Dendritic cell treated with granulocyte-macrophage colony-stimulating factor and Interleukin-4, amounts not matched to agents 40 ng/mL and 50 ng/mL, for 4 days (primary cell): ENCODE data around the gene CDX2.
A peak's percentile ranks its signal among the peaks of the same experiment; 100 is the strongest.
"Not testable (repeated sequence)": the region's sequence is repeated elsewhere in the genome, so short reads cannot be mapped to it uniquely, and the experiment has no call there.

Source experiments
- H3K27ac Mint-ChIP-seq: one replicate; pipeline ENCODE4 v1.8.0; 2022; ENCODE audit warnings: mild to moderate bottlenecking, mixed read lengths
- H3K27me3 Mint-ChIP-seq: one replicate; pipeline ENCODE4 v1.8.0; 2022; ENCODE audit warnings: mild to moderate bottlenecking, mixed read lengths
- H3K36me3 Mint-ChIP-seq: one replicate; pipeline ENCODE4 v1.8.0; 2022; ENCODE audit warnings: low read depth, mixed read lengths
- H3K4me1 Mint-ChIP-seq: one replicate; pipeline ENCODE4 v1.8.0; 2022; ENCODE audit warnings: low read depth, mixed read lengths
- H3K4me3 Mint-ChIP-seq: one replicate; pipeline ENCODE4 v1.8.0; 2022; ENCODE audit warnings: mild to moderate bottlenecking, moderate library complexity, mixed read lengths
- H3K9me3 Mint-ChIP-seq: one replicate; pipeline ENCODE4 v1.8.0; 2022; ENCODE audit warnings: mixed read lengths
- intact Hi-C: fragments of 100-400 bp; cut with micrococcal nuclease; formaldehyde crosslinking; loops from one replicate; pipeline ENCODE4 v1.15.0; 2022

Gene CDX2, protein sequence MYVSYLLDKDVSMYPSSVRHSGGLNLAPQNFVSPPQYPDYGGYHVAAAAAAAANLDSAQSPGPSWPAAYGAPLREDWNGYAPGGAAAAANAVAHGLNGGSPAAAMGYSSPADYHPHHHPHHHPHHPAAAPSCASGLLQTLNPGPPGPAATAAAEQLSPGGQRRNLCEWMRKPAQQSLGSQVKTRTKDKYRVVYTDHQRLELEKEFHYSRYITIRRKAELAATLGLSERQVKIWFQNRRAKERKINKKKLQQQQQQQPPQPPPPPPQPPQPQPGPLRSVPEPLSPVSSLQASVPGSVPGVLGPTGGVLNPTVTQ

DNA sequence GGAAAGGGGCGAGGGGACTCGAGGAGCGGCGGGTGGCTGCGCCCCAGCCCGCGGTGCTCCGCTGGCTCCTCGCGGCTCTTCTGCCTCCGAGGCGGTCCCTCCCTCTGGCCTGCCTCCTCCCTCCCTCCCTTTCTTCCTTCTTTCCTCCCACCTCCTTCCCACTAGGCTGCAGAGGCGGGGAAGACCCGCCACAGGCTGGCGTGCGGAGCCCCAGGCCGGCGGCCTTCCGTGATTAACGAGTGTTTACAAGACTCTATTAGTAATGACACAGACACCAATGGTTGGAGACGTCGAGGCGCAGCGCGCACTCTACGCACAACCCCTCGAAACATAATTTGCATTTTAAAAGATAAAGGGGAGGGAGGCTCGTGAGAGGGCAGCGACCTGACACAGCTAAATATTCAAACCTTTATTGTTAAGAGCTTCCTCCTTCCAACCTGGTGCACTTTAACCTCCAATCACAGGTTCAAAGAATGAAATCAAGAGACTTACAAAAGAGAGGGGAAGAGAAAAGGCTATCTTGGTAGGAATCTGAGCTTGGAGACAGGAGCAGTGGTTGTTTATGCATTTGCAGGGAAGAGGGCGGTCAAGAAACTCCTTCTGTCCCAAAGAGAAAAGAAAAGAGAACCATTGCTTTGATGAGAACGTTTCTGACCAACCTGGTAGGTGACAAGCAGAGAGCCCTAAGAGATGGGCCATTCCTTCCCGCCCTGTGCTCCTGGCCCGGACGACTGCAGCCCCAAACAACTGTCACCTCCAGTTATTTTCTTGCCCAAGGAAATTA lies at the start of gene CDX2:
Gene CDX2 (minus strand): TSS at position 234 of the 784 bp plus-strand sequence. CDS start 309 bp downstream, outside the sequence.
- H3K27ac Mint-ChIP-seq = no peak within 1 kb of the TSS

GRCh38 chr13:28014301-28014700 lies 45.2 kb upstream of the CDX2 start:
- H3K36me3 Mint-ChIP-seq = no peaks in the 10 kb centered on the region
- no peaks in the 10 kb centered on the region for H3K9me3 Mint-ChIP-seq
- H3K4me1 Mint-ChIP-seq = peaks cover 16% of the 10 kb centered on the region
- H3K4me3 Mint-ChIP-seq = no peak overlapping the region
- H3K27ac Mint-ChIP-seq = no peak overlapping the region
- intact Hi-C loops = no loop called here
- H3K27me3 Mint-ChIP-seq = no peaks in the 10 kb centered on the region

More for the DNA sequence above, at the start of gene CDX2:
- no peaks in the 10 kb centered on the region for H3K9me3 Mint-ChIP-seq
- peaks cover 33% of the 10 kb centered on the region for H3K4me1 Mint-ChIP-seq
- H3K4me3 Mint-ChIP-seq = peak within 1 kb of the TSS; percentile 34
- H3K36me3 Mint-ChIP-seq = no peaks in the 10 kb centered on the region
- peaks cover 98% of the 10 kb centered on the region for H3K27me3 Mint-ChIP-seq
- intact Hi-C loops = no loop called here

GRCh38 chr13:28013482-28013881 lies 44.4 kb upstream of the CDX2 start:
- Mint-ChIP-seq H3K4me3 (no peak overlapping the region), H3K27ac (no peak overlapping the region), H3K27me3 (no peaks in the 10 kb centered on the region), H3K9me3 (no peaks in the 10 kb centered on the region), H3K4me1 (peaks cover 21% of the 10 kb centered on the region), H3K36me3 (no peaks in the 10 kb centered on the region)
- intact Hi-C loops = no loop called here

- Mint-ChIP-seq H3K9me3 (no peaks in the 10 kb centered on the region), H3K4me3 (no peak overlapping the region), H3K4me1 (peaks cover 23% of the 10 kb centered on the region), H3K27ac (peak overlapping the region; percentile 50), H3K27me3 (no peaks in the 10 kb centered on the region), H3K36me3 (no peaks in the 10 kb centered on the region)
- intact Hi-C loops = no loop called here
Observed at GRCh38 chr13:28012896-28013295, 43.8 kb upstream of the CDX2 start.

DNA sequence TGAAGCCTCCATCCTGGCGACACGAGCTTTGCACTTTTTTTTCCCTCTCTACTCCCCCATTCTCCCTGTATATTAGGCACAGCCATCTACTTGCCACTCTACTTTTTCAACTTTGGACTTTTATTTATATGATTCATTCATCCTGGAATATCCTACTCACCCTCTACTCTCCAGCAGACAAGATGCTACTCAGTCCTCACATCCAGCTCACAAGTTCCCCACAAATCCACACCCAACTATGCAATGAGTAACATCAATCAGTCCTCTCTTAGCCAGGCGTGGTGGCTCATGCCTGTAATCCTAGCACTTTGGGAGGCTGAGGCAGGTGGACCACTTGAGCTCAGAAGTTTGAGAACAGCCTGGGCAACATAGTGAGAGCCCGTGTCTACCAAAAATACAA lies 43.3 kb upstream of the CDX2 start:
- no peaks in the 10 kb centered on the region for H3K27me3 Mint-ChIP-seq
- H3K27ac Mint-ChIP-seq = peak overlapping the region; percentile 50
- no peaks in the 10 kb centered on the region for H3K36me3 Mint-ChIP-seq
- H3K9me3 Mint-ChIP-seq = no peaks in the 10 kb centered on the region
- intact Hi-C loops = no loop called here
- H3K4me3 Mint-ChIP-seq = no peak overlapping the region
- peaks cover 26% of the 10 kb centered on the region for H3K4me1 Mint-ChIP-seq

DNA sequence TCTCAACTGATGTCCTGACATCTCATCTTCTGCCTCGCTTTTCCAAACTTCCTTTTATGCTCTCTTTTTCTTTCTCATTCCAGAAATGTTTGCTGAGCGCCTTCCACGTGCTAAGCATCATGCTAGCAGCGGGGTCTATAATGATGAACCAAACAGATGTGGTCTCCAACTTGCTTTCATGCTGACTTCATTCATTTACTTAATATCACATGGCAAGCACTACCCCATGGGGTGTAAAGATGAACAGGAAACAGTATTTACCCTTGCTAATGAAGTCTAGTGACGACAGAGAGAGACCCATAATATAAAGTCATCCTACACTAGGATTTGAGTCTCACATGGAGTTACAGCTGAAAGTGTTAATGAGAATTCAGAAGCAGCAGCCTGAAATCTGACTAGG lies 40.9 kb upstream of the CDX2 start:
- Mint-ChIP-seq H3K9me3 (no peaks in the 10 kb centered on the region), H3K27ac (no peak overlapping the region), H3K4me1 (peaks cover 26% of the 10 kb centered on the region), H3K4me3 (no peak overlapping the region), H3K36me3 (no peaks in the 10 kb centered on the region), H3K27me3 (no peaks in the 10 kb centered on the region)
- intact Hi-C loops = no loop called here

DNA sequence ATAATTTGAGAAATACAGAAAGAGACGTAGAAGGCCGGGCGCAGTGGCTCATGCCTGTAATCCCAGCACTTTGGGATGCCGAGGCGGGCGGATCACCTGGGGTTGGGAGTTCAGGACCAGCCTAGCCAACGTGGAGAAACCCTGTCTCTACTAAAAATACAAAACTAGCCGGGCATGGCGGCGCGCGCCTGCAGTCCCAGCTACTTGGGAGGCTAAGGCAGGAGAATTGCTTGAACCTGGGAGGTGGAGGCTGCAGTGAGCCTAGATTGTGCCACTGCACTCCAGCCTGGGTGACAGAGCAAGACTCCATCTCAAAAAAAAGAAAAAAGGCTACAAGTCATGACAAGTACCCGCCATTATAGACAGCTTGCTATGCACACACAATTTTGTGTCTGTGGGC lies 35.9 kb upstream of the CDX2 start:
- H3K4me3 Mint-ChIP-seq, intact Hi-C loops, H3K27ac Mint-ChIP-seq, H3K9me3 Mint-ChIP-seq, H3K27me3 Mint-ChIP-seq, H3K36me3 Mint-ChIP-seq, H3K4me1 Mint-ChIP-seq: not testable (repeated sequence)

DNA sequence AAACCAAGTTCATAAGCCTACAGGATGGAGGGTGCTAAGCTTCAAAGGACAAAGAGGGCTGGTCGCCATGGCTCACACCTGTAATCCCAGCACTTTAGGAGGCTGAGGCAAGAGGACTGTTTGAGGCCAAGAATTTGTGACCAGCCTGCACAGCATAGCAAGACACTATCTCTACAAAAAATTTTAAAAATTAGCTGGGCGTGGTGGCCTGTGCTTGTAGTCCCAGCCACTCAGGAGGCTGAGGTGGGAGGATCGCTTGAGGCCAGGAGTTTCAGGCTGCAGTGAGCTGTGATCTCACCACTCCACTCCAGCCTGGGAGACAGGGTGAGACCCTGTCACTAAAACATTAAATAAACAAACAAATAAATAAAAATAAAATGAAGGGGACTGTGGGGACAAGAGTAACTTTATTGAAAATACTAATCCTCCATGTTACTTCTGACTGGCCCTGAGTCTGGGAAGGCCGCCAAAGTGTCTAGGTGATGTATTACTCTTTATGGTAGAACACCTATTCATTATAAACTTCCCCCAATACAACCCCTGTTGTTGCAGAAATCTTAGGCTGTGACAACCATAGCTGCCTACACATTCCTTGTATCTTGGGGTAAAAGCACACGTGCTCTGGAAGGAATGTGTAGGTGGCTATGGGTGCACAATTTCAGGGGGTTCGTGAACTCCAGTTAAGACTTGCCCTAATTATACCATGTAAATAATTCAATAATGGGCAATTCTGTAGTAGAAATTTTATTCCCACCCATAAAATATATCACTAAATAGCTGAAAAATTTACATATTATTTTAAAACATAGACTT lies 34.0 kb upstream of the CDX2 start:
- Mint-ChIP-seq H3K27me3 (no peaks in the 10 kb centered on the region), H3K27ac (no peak overlapping the region), H3K9me3 (no peaks in the 10 kb centered on the region), H3K4me1 (peaks cover 5% of the 10 kb centered on the region), H3K4me3 (no peak overlapping the region), H3K36me3 (no peaks in the 10 kb centered on the region)
- intact Hi-C loops = no loop called here

- intact Hi-C loops = no loop called here
- Mint-ChIP-seq H3K9me3 (no peaks in the 10 kb centered on the region), H3K36me3 (no peaks in the 10 kb centered on the region), H3K27ac (no peak overlapping the region), H3K4me3 (no peak overlapping the region), H3K27me3 (no peaks in the 10 kb centered on the region), H3K4me1 (no peaks in the 10 kb centered on the region)
Observed at GRCh38 chr13:28001837-28002473, 32.8 kb upstream of the CDX2 start.

DNA sequence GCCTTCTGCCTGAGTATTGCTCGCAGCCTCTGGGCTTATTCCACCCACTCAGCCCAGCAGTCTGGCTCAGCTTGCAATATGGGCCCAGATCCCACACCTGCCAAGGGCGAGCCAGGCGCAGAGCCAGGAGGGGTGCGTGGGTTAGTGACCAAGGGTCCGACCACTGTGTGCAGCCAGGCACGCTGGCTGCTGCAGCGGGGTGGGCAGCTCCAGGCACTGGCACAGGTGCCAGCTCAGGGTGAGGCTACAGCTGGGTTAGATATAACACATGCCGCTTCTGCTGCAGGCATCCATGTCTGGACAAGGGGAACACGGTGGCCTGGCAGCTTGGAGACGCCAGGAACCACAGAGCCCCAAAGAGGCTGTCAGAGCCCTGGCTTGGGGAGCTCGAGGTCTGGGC lies 31.9 kb upstream of the CDX2 start:
- H3K9me3 Mint-ChIP-seq = no peaks in the 10 kb centered on the region
- no peaks in the 10 kb centered on the region for H3K36me3 Mint-ChIP-seq
- no peaks in the 10 kb centered on the region for H3K4me1 Mint-ChIP-seq
- H3K4me3 Mint-ChIP-seq = no peak overlapping the region
- intact Hi-C loops = no loop called here
- no peaks in the 10 kb centered on the region for H3K27me3 Mint-ChIP-seq
- no peak overlapping the region for H3K27ac Mint-ChIP-seq

DNA sequence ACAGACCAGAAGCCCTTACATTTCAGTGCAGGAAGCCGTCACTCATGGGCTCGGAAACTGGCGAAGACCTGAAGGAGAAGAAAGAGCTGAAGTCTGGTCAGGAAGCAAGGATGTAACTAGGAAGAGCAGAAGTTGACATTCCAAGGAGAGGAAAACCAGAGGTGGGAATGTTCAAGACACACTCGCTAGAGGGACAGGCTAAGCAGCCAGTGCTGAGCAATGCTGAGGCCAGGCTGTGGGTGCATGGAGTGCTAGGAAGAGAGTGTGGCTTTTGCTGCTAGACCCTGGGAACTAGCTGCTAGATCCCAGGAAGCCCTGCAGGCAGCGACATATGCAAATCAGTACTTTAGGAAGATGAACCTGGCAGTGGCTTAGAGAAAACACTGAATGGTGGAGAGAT lies 31.5 kb upstream of the CDX2 start:
- H3K4me3 Mint-ChIP-seq = no peak overlapping the region
- H3K9me3 Mint-ChIP-seq = no peaks in the 10 kb centered on the region
- no peaks in the 10 kb centered on the region for H3K36me3 Mint-ChIP-seq
- H3K27ac Mint-ChIP-seq = no peak overlapping the region
- no peaks in the 10 kb centered on the region for H3K4me1 Mint-ChIP-seq
- H3K27me3 Mint-ChIP-seq = no peaks in the 10 kb centered on the region
- intact Hi-C loops = no loop called here

- Mint-ChIP-seq H3K27ac (no peak overlapping the region), H3K4me1 (no peaks in the 10 kb centered on the region), H3K4me3 (no peak overlapping the region), H3K27me3 (no peaks in the 10 kb centered on the region), H3K9me3 (no peaks in the 10 kb centered on the region), H3K36me3 (no peaks in the 10 kb centered on the region)
- intact Hi-C loops = no loop called here
Observed at GRCh38 chr13:27997904-27998522, 28.9 kb upstream of the CDX2 start.

GRCh38 chr13:27991881-27992280 lies 22.8 kb upstream of the CDX2 start:
- no peaks in the 10 kb centered on the region for H3K9me3 Mint-ChIP-seq
- intact Hi-C loops = no loop called here
- H3K27ac Mint-ChIP-seq = no peak overlapping the region
- H3K4me3 Mint-ChIP-seq = no peak overlapping the region
- H3K27me3 Mint-ChIP-seq = peaks cover 3% of the 10 kb centered on the region
- H3K36me3 Mint-ChIP-seq = no peaks in the 10 kb centered on the region
- no peaks in the 10 kb centered on the region for H3K4me1 Mint-ChIP-seq
